SK-N-MC (cell line): Measurements from ENCODE around the gene ZNF358.

Source experiments
- EZH2 ChIP-seq: fragments of 200-600 bp; sonication (generic); IDR thresholded peaks from one replicate; pipeline ENCODE4 v1.6.1; 2017; ENCODE audit warnings: antibody characterized with exemption
- FOXP2 ChIP-seq: optimal IDR thresholded peaks from 2 replicates; pipeline ENCODE3; 2011; ENCODE audit warnings: mild to moderate bottlenecking, moderate library complexity; ENCODE audit not compliant: insufficient read depth; ENCODE audit errors: extremely low read length, control extremely low read depth
- POLR2AphosphoS5 ChIP-seq: IDR thresholded peaks from 2 replicates; pipeline ENCODE4 v1.6.1; 2012; ENCODE audit warnings: mild to moderate bottlenecking, low read depth, low read length, borderline replicate concordance

DNA sequence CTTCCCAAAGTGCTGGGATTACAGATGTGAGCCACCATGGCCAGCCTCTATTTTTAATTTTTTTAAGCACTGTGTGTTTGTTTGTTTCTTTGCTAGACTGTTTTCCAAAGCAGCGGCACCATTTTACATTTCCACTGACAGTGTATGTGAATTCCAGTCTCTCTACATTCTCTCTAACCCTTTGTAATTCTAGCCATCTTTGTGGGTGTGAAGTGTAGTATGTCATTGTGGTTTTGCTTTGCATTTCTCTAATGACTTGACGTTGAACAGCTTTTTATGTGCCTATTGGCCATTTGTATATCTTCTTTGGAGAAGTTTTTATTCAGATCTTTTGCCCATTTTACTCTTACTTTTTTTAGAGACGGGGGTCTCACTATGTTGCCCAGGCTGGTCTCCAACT is 31.3 kb downstream of the ZNF358 start:
- no peak for TF ChIP-seq EZH2
- no peak for TF ChIP-seq POLR2AphosphoS5
- TF ChIP-seq FOXP2, result no peak
